Measurements from ENCODE around the gene ZNF652.

Gene ZNF652

GRCh38 chr17:49388290-49388640, 26.2 kb upstream of the ZNF652 start:
- Histone ChIP-seq H3K79me2 (ENCODE audit: control insufficient read depth, low read length) (no peaks in the 10 kb centered on the region), H3K4me3 (ENCODE audit: low read length) (peak overlapping the region; percentile 69), H4K20me1 (ENCODE audit: control insufficient read depth, insufficient read depth, low read depth, low read length) (no peaks in the 10 kb centered on the region), H3K27me3 (ENCODE audit: control insufficient read depth, low read length) (no peaks in the 10 kb centered on the region), H3K9me2 (replicated peaks; ENCODE audit: control insufficient read depth, low read length) (no peaks in the 10 kb centered on the region), H3K36me3 (ENCODE audit: control insufficient read depth, low read length) (no peaks in the 10 kb centered on the region), H3K4me2 (ENCODE audit: low read length) (peak overlapping the region; percentile 95), H3F3A (ENCODE audit: control insufficient read depth, insufficient read depth) (peaks cover 7% of the 10 kb centered on the region; the same call in 1 of the 2 replicates), H3K9me3 (ENCODE audit: control insufficient read depth, insufficient read depth, low read length) (no peaks in the 10 kb centered on the region), H3K4me1 (ENCODE audit: control insufficient read depth, low read length) (peaks cover 45% of the 10 kb centered on the region), H3K27ac (ENCODE audit: low read depth, low read length) (peak overlapping the region; percentile 83)
- TF ChIP-seq CTCF (IDR thresholded peaks at IDR 0.05; ENCODE audit: low read depth, low read length, poor library complexity, severe bottlenecking): no peak
- TF ChIP-seq EZH2phosphoT487 (IDR thresholded peaks at IDR 0.05; ENCODE audit: borderline replicate concordance, low read length): no peak

- Histone ChIP-seq H3K4me1 (ENCODE audit: control insufficient read depth, low read length) (peaks cover 45% of the 10 kb centered on the region), H3K4me2 (ENCODE audit: low read length) (peak overlapping the region; percentile 95), H3K4me3 (ENCODE audit: low read length) (peak overlapping the region; percentile 69), H3K27me3 (ENCODE audit: control insufficient read depth, low read length) (no peaks in the 10 kb centered on the region), H4K20me1 (ENCODE audit: control insufficient read depth, insufficient read depth, low read depth, low read length) (no peaks in the 10 kb centered on the region), H3K9me2 (replicated peaks; ENCODE audit: control insufficient read depth, low read length) (no peaks in the 10 kb centered on the region), H3K36me3 (ENCODE audit: control insufficient read depth, low read length) (no peaks in the 10 kb centered on the region), H3K27ac (ENCODE audit: low read depth, low read length) (peak overlapping the region; percentile 83), H3F3A (ENCODE audit: control insufficient read depth, insufficient read depth) (peaks cover 7% of the 10 kb centered on the region; the same call in 1 of the 2 replicates), H3K79me2 (ENCODE audit: control insufficient read depth, low read length) (no peaks in the 10 kb centered on the region), H3K9me3 (ENCODE audit: control insufficient read depth, insufficient read depth, low read length) (no peaks in the 10 kb centered on the region)
- no peak for TF ChIP-seq CTCF (IDR thresholded peaks at IDR 0.05; ENCODE audit: low read depth, low read length, poor library complexity, severe bottlenecking)
- TF ChIP-seq EZH2phosphoT487 (IDR thresholded peaks at IDR 0.05; ENCODE audit: borderline replicate concordance, low read length): no peak
Measured at GRCh38 chr17:49387498-49388289, 25.6 kb upstream of the ZNF652 start.

DNA sequence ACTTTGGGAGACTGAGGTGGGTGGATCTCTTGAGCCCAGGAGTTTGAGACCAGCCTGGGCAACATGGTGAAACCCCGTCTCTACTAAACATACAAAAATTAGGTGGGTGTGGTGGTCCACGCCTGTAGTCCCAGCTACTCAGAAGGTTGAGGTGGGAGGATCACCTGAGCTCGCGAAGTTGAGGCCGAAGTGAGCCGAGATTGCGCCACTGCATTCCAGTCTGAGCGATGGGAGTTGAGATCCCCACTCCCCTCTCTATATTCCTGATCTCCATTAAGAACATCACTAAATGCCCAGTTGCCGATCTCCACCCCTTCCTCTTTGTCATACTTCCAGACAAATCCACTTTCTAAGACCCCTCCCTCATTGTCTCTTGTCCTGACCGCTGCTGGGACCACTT, 24.3 kb upstream of the ZNF652 start:
- H3K9me2 ChIP-seq (replicated peaks; ENCODE audit: control insufficient read depth, low read length): no peaks in the 10 kb centered on the region
- peaks cover 48% of the 10 kb centered on the region for H3K4me1 ChIP-seq (ENCODE audit: control insufficient read depth, low read length)
- no peaks in the 10 kb centered on the region for H3K36me3 ChIP-seq (ENCODE audit: control insufficient read depth, low read length)
- H3K4me2 ChIP-seq (ENCODE audit: low read length): no peak overlapping the region
- no peaks in the 10 kb centered on the region for H3K79me2 ChIP-seq (ENCODE audit: control insufficient read depth, low read length)
- H3K4me3 ChIP-seq (ENCODE audit: low read length): no peak overlapping the region
- peaks cover 7% of the 10 kb centered on the region; the same call in 1 of the 2 replicates for H3F3A ChIP-seq (ENCODE audit: control insufficient read depth, insufficient read depth)
- TF ChIP-seq EZH2phosphoT487 (IDR thresholded peaks at IDR 0.05; ENCODE audit: borderline replicate concordance, low read length): no peak
- TF ChIP-seq CTCF (IDR thresholded peaks at IDR 0.05; ENCODE audit: low read depth, low read length, poor library complexity, severe bottlenecking): no peak
- no peaks in the 10 kb centered on the region for H4K20me1 ChIP-seq (ENCODE audit: control insufficient read depth, insufficient read depth, low read depth, low read length)
- H3K27ac ChIP-seq (ENCODE audit: low read depth, low read length): no peak overlapping the region
- H3K27me3 ChIP-seq (ENCODE audit: control insufficient read depth, low read length): no peaks in the 10 kb centered on the region
- no peaks in the 10 kb centered on the region for H3K9me3 ChIP-seq (ENCODE audit: control insufficient read depth, insufficient read depth, low read length)
